ENCODE results near the gene PDLIM4.

DNA sequence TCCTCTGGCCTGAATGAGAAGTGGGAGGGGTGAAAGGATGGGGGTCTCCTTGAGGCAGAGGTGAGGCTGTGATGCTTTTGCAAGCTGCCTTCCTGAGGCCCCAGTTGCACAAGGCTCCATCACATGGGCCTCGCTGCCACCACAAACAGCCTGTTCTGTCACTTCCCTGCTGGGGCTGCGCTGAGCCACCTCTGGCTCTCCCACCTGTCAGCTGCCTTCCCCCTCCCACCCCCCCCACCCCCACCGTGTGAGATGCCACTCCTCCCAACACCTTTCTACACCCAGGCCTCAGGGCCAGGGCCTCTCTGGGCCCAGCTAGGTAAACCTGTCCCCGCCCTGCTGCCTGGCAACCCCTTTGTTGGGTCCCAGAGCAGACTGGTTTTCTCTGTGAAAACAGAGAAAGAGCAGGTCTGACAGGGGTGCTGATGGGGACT is 4.5 kb upstream of the PDLIM4 start:
- TF ChIP-seq CTCF (IDR thresholded peaks at IDR 0.05) (no peak), POLR2AphosphoS5 (IDR thresholded peaks at IDR 0.05) (no peak), POLR2A (IDR thresholded peaks at IDR 0.05) (no peak)

Measured in prostate gland (tissue), 2 donors.